ENCODE measurements around the gene CDV3.
"Not testable (repeated sequence)": the region's sequence is repeated elsewhere in the genome, so short reads cannot be mapped to it uniquely, and the experiment has no call there.

DNA sequence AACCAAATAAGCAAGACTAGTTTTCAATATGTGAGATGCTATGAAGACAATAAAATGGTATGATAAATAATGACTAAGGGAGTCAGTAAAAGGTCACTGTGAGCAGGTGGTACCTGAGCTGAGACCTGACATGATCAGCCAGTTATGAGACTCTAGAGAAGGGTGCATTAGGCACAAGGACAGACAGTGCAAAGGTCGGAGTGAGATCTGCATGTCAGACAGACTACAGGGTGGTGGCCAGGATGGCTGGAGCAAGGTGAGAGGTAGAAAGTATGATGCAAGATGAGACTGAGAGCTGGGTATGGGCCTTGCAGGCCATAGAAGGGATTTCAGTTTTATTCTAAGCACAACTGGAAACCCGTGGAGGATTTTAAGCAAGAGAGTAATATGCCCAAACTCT is 28.5 kb upstream of the CDV3 start:
- TF ChIP-seq POLR2A (IDR thresholded peaks at IDR 0.05), result not testable (repeated sequence)
- TF ChIP-seq, protein P1, sequence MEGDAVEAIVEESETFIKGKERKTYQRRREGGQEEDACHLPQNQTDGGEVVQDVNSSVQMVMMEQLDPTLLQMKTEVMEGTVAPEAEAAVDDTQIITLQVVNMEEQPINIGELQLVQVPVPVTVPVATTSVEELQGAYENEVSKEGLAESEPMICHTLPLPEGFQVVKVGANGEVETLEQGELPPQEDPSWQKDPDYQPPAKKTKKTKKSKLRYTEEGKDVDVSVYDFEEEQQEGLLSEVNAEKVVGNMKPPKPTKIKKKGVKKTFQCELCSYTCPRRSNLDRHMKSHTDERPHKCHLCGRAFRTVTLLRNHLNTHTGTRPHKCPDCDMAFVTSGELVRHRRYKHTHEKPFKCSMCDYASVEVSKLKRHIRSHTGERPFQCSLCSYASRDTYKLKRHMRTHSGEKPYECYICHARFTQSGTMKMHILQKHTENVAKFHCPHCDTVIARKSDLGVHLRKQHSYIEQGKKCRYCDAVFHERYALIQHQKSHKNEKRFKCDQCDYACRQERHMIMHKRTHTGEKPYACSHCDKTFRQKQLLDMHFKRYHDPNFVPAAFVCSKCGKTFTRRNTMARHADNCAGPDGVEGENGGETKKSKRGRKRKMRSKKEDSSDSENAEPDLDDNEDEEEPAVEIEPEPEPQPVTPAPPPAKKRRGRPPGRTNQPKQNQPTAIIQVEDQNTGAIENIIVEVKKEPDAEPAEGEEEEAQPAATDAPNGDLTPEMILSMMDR (IDR thresholded peaks at IDR 0.05), result not testable (repeated sequence)
